SK-N-MC (cell line): Measurements from ENCODE around the gene PDZD7.

Experiments
- EZH2 ChIP-seq: fragments of 200-600 bp; sonication (generic); IDR thresholded peaks from one replicate; pipeline ENCODE4 v1.6.1; 2017; ENCODE audit warnings: antibody characterized with exemption
- POLR2AphosphoS5 ChIP-seq: IDR thresholded peaks from 2 replicates; pipeline ENCODE4 v1.6.1; 2012; ENCODE audit warnings: mild to moderate bottlenecking, low read depth, low read length, borderline replicate concordance

- TF ChIP-seq EZH2, result no peak
- no peak for TF ChIP-seq POLR2AphosphoS5
These were observed 5.8 kb upstream of the PDZD7 start for GRCh38 chr10:101036726-101037125.
